K562 (cell line): ENCODE measurements around the gene TUBB4B. TPM values are rescaled to one million over a fixed set of nuclear protein-coding genes. Genes with fewer than 3 reads are reported as not detected.

Source experiments
- CREB1 ChIP-seq, 2 experiments: sonication (generic) in 1 of 2; formaldehyde crosslinking in 1 of 2; IDR thresholded peaks; 2 replicates each; pipeline versions ENCODE4 v1.6.1 to v1.8.0; 2012 to 2022; ENCODE audit warnings: inconsistent platforms in 1 of 2, mild to moderate bottlenecking in 1 of 2, missing genetic modification reagents in 1 of 2, moderate library complexity in 1 of 2
- ESRRA ChIP-seq: fragments of 450-650 bp; IDR thresholded peaks from 2 replicates; pipeline ENCODE4 v1.6.1; 2014; ENCODE audit warnings: low read depth, mild to moderate bottlenecking, moderate library complexity, borderline replicate concordance
- FOXJ3 ChIP-seq: sonication (generic); formaldehyde crosslinking; IDR thresholded peaks from 2 replicates; pipeline ENCODE4 v1.4.0; 2020; ENCODE audit warnings: mild to moderate bottlenecking, missing genetic modification reagents
- FOXP1 ChIP-seq: sonication (generic); formaldehyde crosslinking; IDR thresholded peaks from 2 replicates; pipeline ENCODE4 v1.8.0; 2022; ENCODE audit warnings: mild to moderate bottlenecking, missing genetic modification reagents
- HEY1 ChIP-seq: fragments of 250-450 bp; sonication (Bioruptor Pico); IDR thresholded peaks from 2 replicates; pipeline ENCODE4 v1.5.0; 2020; ENCODE audit warnings: mild to moderate bottlenecking, moderate library complexity, borderline replicate concordance
- HNRNPUL1 ChIP-seq: fragments of 200-400 bp; formaldehyde crosslinking; IDR thresholded peaks from 2 replicates; pipeline ENCODE4 v1.6.1; 2017; ENCODE audit warnings: low read length
- IFI16 ChIP-seq: fragments of 250-450 bp; sonication (Bioruptor Pico); IDR thresholded peaks from 2 replicates; pipeline ENCODE4 v2.1.2; 2022; ENCODE audit warnings: mild to moderate bottlenecking, inconsistent platforms
- JUND ChIP-seq, 2 experiments: IDR thresholded peaks; 2 replicates in 1 of 2; 3 replicates in 1 of 2; pipeline ENCODE4 v1.6.1; 2011; ENCODE audit warnings: borderline replicate concordance in 2 of 2, low read depth in 2 of 2, low read length in 2 of 2, improper control_type of control experiment in 1 of 2, missing biosample characterization in 1 of 2, missing genetic modification characterization in 1 of 2, missing genetic modification reagents in 1 of 2
- MECOM ChIP-seq: fragments of 250-450 bp; sonication (Bioruptor Pico); IDR thresholded peaks from 2 replicates; pipeline ENCODE4 v1.8.0; 2022; ENCODE audit warnings: inconsistent platforms
- PHB ChIP-seq: fragments of 250-450 bp; sonication (Bioruptor Pico); IDR thresholded peaks from 2 replicates; pipeline ENCODE4 v1.5.0; 2021
- PRPF4 ChIP-seq: fragments of 200-400 bp; formaldehyde crosslinking; IDR thresholded peaks from one replicate; pipeline ENCODE4 v1.6.1; 2017; ENCODE audit warnings: low read length, low read depth, mild to moderate bottlenecking; ENCODE audit not compliant: insufficient read depth, poor library complexity, severe bottlenecking
- RBM22 ChIP-seq: fragments of 200-400 bp; formaldehyde crosslinking; IDR thresholded peaks from 2 replicates; pipeline ENCODE4 v1.6.1; 2018; ENCODE audit warnings: low read length, low read depth; ENCODE audit not compliant: poor library complexity, severe bottlenecking
- SP1 ChIP-seq: sonication (generic); formaldehyde crosslinking; IDR thresholded peaks from 2 replicates; pipeline ENCODE4 v1.8.1; 2022; ENCODE audit warnings: mild to moderate bottlenecking, missing genetic modification reagents
- TEAD4 ChIP-seq, 2 experiments: sonication (generic) in 1 of 2; formaldehyde crosslinking in 1 of 2; IDR thresholded peaks; 2 replicates each; pipeline versions ENCODE4 v1.6.1 to v1.8.0; 2012 to 2022; ENCODE audit warnings: borderline replicate concordance in 1 of 2, inconsistent platforms in 1 of 2, low read length in 1 of 2, mild to moderate bottlenecking in 1 of 2, missing genetic modification reagents in 1 of 2
- ZNF12 ChIP-seq: sonication (generic); formaldehyde crosslinking; IDR thresholded peaks from 2 replicates; pipeline ENCODE4 v1.4.0; 2020; ENCODE audit warnings: mild to moderate bottlenecking, missing genetic modification reagents
- ZNF217 ChIP-seq: sonication (generic); formaldehyde crosslinking; IDR thresholded peaks from 2 replicates; pipeline ENCODE4 v1.8.0; 2022; ENCODE audit warnings: mild to moderate bottlenecking, missing genetic modification reagents
- polyA plus RNA-seq, 8 experiments: library from polyadenylated mRNA; depleted of rRNA in 4 of 8; stranded (reverse) in 5 of 8; unstranded in 3 of 8; fragments of >200 nt; fragmentation: Nextera tagmentation in 2 of 8; fragmentation: Illumina TruSeq in 1 of 8; extraction: Ambion mirVana in 2 of 8; extraction: Trizol in 1 of 8; gene quantifications; 2 replicates each; pipeline versions ENCODE4 v1.2.1 to v1.2.3, GENCODE V29; 2011 to 2014; ENCODE audit warnings: inconsistent platforms in 1 of 8, missing spikeins in 1 of 8
- total RNA-seq, 7 experiments: library from RNA; depleted of rRNA in 6 of 7; stranded (reverse); fragments of >200 nt in 6 of 7; fragmentation: Illumina TruSeq in 2 of 7; extraction: Trizol in 2 of 7; gene quantifications; 2 replicates each; pipeline versions ENCODE4 v1.2.1 to v1.2.3, GENCODE V29; 2011 to 2021; ENCODE audit warnings: low replicate concordance in 1 of 7
- TF ChIP-seq, protein P1 (sequence below): sonication (generic); formaldehyde crosslinking; IDR thresholded peaks from 2 replicates; pipeline ENCODE4 v1.8.1; 2023; ENCODE audit warnings: mild to moderate bottlenecking, missing genetic modification reagents
- TF ChIP-seq, protein P2 (sequence below): fragments of 450-650 bp; IDR thresholded peaks from 2 replicates; pipeline ENCODE4 v1.6.1; 2018; ENCODE audit not compliant: partially characterized antibody
- TF ChIP-seq, protein P3 (sequence below): conservative IDR thresholded peaks from 2 replicates; pipeline ENCODE4 v1.6.1; 2011; ENCODE audit warnings: low read depth, mild to moderate bottlenecking, low read length; ENCODE audit not compliant: control insufficient read depth

TUBB4B gene
- total and polyA plus RNA-seq, 9 of the 15 experiments (the other 6 are each of a cell fraction or from before 2014, with no cell fraction given): 24.1 to 443 (median 268) TPM

DNA sequence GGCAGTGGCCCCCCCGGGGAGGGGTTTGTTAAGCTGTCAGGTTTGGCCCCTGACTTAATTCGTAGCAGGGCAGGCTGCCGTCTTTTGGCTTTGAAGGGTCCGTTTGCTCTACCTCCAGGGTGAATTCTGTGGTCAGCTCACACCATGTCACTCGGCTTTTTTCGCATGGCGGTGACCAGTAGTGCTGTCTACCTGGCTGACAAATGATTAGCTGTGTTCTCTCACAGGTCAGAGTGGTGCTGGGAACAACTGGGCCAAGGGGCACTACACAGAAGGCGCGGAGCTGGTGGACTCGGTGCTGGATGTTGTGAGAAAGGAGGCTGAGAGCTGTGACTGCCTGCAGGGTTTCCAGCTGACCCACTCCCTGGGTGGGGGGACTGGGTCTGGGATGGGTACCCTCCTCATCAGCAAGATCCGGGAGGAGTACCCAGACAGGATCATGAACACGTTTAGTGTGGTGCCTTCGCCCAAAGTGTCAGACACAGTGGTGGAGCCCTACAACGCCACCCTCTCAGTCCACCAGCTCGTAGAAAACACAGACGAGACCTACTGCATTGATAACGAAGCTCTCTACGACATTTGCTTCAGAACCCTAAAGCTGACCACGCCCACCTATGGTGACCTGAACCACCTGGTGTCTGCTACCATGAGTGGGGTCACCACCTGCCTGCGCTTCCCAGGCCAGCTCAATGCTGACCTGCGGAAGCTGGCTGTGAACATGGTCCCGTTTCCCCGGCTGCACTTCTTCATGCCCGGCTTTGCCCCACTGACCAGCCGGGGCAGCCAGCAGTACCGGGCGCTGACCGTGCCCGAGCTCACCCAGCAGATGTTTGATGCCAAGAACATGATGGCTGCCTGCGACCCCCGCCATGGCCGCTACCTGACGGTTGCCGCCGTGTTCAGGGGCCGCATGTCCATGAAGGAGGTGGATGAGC, 1.4 kb downstream of the TUBB4B start (continued):
- TF ChIP-seq JUND (IDR thresholded peaks at IDR 0.05; ENCODE audit: borderline replicate concordance, low read depth, low read length) (no peak), JUND (tag; IDR thresholded peaks at IDR 0.05; ENCODE audit: borderline replicate concordance, low read depth, low read length) (no peak), FOXJ3 (no peak), ESRRA (0 out of 2 replicates have a peak, but pooled peaks have one; percentile 0), HEY1 (CRISPR knock-in tag) (no peak), MECOM (CRISPR knock-in tag) (no peak), ZNF12 (CRISPR knock-in tag) (no peak), PRPF4 (peak; percentile 37), RBM22 (peak; percentile 94), HNRNPUL1 (0 out of 2 replicates have a peak, but pooled peaks have one; percentile 40), TEAD4 (IDR thresholded peaks at IDR 0.05; ENCODE audit: low read length) (no peak), TEAD4 (CRISPR knock-in tag; IDR thresholded peaks at IDR 0.05; ENCODE audit: borderline replicate concordance) (no peak), CREB1 (IDR thresholded peaks at IDR 0.05) (no peak), CREB1 (CRISPR knock-in tag; IDR thresholded peaks at IDR 0.05) (no peak), SP1 (CRISPR knock-in tag) (peak; percentile 35; the same call in 1 of the 2 replicates), ZNF217 (CRISPR knock-in tag) (no peak), IFI16 (CRISPR knock-in tag) (no peak), PHB (CRISPR knock-in tag) (no peak), FOXP1 (no peak)
- TF ChIP-seq, protein P1, sequence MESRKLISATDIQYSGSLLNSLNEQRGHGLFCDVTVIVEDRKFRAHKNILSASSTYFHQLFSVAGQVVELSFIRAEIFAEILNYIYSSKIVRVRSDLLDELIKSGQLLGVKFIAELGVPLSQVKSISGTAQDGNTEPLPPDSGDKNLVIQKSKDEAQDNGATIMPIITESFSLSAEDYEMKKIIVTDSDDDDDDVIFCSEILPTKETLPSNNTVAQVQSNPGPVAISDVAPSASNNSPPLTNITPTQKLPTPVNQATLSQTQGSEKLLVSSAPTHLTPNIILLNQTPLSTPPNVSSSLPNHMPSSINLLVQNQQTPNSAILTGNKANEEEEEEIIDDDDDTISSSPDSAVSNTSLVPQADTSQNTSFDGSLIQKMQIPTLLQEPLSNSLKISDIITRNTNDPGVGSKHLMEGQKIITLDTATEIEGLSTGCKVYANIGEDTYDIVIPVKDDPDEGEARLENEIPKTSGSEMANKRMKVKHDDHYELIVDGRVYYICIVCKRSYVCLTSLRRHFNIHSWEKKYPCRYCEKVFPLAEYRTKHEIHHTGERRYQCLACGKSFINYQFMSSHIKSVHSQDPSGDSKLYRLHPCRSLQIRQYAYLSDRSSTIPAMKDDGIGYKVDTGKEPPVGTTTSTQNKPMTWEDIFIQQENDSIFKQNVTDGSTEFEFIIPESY (CRISPR knock-in tag): peak; percentile 92
- TF ChIP-seq, protein P2, sequence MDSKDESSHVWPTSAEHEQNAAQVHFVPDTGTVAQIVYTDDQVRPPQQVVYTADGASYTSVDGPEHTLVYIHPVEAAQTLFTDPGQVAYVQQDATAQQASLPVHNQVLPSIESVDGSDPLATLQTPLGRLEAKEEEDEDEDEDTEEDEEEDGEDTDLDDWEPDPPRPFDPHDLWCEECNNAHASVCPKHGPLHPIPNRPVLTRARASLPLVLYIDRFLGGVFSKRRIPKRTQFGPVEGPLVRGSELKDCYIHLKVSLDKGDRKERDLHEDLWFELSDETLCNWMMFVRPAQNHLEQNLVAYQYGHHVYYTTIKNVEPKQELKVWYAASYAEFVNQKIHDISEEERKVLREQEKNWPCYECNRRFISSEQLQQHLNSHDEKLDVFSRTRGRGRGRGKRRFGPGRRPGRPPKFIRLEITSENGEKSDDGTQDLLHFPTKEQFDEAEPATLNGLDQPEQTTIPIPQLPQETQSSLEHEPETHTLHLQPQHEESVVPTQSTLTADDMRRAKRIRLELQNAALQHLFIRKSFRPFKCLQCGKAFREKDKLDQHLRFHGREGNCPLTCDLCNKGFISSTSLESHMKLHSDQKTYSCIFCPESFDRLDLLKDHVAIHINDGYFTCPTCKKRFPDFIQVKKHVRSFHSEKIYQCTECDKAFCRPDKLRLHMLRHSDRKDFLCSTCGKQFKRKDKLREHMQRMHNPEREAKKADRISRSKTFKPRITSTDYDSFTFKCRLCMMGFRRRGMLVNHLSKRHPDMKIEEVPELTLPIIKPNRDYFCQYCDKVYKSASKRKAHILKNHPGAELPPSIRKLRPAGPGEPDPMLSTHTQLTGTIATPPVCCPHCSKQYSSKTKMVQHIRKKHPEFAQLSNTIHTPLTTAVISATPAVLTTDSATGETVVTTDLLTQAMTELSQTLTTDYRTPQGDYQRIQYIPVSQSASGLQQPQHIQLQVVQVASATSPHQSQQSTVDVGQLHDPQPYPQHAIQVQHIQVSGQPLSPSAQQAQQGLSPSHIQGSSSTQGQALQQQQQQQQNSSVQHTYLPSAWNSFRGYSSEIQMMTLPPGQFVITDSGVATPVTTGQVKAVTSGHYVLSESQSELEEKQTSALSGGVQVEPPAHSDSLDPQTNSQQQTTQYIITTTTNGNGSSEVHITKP: no peak
- TF ChIP-seq, protein P3, sequence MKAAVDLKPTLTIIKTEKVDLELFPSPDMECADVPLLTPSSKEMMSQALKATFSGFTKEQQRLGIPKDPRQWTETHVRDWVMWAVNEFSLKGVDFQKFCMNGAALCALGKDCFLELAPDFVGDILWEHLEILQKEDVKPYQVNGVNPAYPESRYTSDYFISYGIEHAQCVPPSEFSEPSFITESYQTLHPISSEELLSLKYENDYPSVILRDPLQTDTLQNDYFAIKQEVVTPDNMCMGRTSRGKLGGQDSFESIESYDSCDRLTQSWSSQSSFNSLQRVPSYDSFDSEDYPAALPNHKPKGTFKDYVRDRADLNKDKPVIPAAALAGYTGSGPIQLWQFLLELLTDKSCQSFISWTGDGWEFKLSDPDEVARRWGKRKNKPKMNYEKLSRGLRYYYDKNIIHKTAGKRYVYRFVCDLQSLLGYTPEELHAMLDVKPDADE: no peak
